Activated CD4-positive, alpha-beta T cell treated with anti-CD3 and anti-CD28 coated beads for 36 hours (primary cell): ENCODE data around the gene MAD1L1. TPM values are rescaled to one million over a fixed set of nuclear protein-coding genes. Genes with fewer than 3 reads are reported as not detected.
A peak's percentile ranks its signal among the peaks of the same experiment; 100 is the strongest.

ENCODE experiments used
- ATAC-seq: fragments of 200-7000 bp; cut with Tn5 transposase; one replicate; pipeline ENCODE4 v1.10.0; 2021; ENCODE audit warnings: mild to moderate bottlenecking, moderate library complexity
- CTCF ChIA-PET: fragments of 350-600 bp; sonication (Branson Sonifier 250); formaldehyde crosslinking; loops from one replicate; lab custom pipeline; 2021; ENCODE audit warnings: antibody characterized with exemption; lab: Charles Lee
- POLR2A ChIA-PET: fragments of 350-600 bp; sonication (Branson Sonifier 250); formaldehyde crosslinking; loops from one replicate; lab custom pipeline; 2021; ENCODE audit warnings: antibody characterized with exemption, inconsistent platforms; lab: Charles Lee
- DNase-seq: peaks from one replicate; pipeline ENCODE4 v3.0.0-alpha.2; 2020
- H3K27ac Mint-ChIP-seq: one replicate; pipeline ENCODE4 v1.8.0; 2021; ENCODE audit warnings: mixed read lengths
- H3K27me3 Mint-ChIP-seq: one replicate; pipeline ENCODE4 v1.8.0; 2021; ENCODE audit warnings: mixed read lengths
- H3K36me3 Mint-ChIP-seq: one replicate; pipeline ENCODE4 v1.8.0; 2021; ENCODE audit warnings: low read depth, mixed read lengths
- H3K4me1 Mint-ChIP-seq: one replicate; pipeline ENCODE4 v1.8.0; 2021; ENCODE audit warnings: mixed read lengths
- H3K4me3 Mint-ChIP-seq: one replicate; pipeline ENCODE4 v1.8.0; 2021; ENCODE audit warnings: mild to moderate bottlenecking, moderate library complexity, mixed read lengths
- H3K9me3 Mint-ChIP-seq: one replicate; pipeline ENCODE4 v1.8.0; 2021; ENCODE audit warnings: low read depth, mixed read lengths
- intact Hi-C, 2 experiments: fragments of 100-400 bp; cut with DNase I in 1 of 2; cut with micrococcal nuclease in 1 of 2; formaldehyde crosslinking; loops; one replicate each; pipeline versions ENCODE4 v1.14.2 to v1.15.1; 2022 to 2024; cut with DNase I, micrococcal nuclease
- total RNA-seq, 2 experiments: library from RNA; stranded (reverse); gene quantifications; one replicate each; pipeline ENCODE4 v1.2.3, GENCODE V29; 2021

MAD1L1 gene
- total RNA-seq, 2 experiments from 2014 or later, result 50.2 to 61.7 TPM

GRCh38 chr7:2019461-2019710 is 213.4 kb downstream of the MAD1L1 start:
- Mint-ChIP-seq H3K36me3 (peaks cover 4% of the 10 kb centered on the region), H3K27ac (peak overlapping the region; percentile 31), H3K4me3 (no peak overlapping the region), H3K9me3 (peaks cover 4% of the 10 kb centered on the region), H3K27me3 (no peaks in the 10 kb centered on the region), H3K4me1 (peaks cover 25% of the 10 kb centered on the region)
- ATAC-seq (no peak), DNase-seq (no peak)
- CTCF ChIA-PET, result no interaction called here
- POLR2A ChIA-PET, result no interaction called here
- intact Hi-C loops, result loop anchor here in 1 of 2 experiments (1.0 to 2.0 kb wide), 4 partner anchors 18 to 383 kb away; partner anchors contain the start of genes CHST12 and SNX8

DNA sequence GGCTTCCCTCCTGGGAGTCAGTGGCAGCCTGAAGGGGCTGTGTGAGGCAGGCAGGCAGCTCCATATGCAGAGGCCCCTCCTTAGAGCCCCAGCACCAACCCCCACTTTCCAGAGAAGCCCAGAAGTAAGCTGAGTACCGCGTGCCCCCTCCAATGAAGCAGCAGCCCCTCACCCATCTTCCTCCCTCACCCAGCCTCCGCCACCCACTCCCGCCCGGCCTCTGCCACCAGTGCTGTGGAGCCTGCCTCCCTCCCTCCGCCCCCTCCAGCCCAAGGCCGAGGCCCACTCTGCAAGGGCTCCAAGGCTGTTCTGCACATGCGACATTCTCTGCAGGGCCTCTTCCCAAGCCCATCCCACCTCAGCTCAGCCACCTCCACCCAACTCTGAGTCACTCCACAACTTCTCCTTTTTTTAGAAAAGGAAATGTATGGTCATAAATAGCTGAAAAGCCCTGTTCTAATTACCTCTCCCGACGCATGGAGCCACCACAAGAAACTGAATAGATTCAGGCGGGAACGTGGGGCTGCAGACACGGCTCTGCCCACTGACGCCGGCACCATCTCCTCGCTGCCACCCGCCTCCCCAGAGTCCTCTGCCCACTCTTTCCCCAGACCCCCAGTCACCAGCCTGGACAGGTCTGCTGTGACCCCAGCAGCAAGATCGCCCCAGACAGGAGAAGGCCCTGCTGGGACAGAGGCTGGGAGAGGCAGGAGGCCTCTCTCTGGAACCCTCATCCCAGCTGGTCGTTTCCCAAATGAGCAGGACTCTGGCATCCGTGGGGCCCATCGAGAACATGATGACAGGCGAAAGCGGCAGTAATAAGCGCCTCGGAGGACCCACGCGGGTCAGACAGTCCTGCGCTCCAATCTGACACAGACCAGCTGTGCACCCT is 213.9 kb downstream of the MAD1L1 start:
- ATAC-seq, result no peak
- ChIA-PET CTCF (no interaction called here), POLR2A (no interaction called here)
- no peaks in the 10 kb centered on the region for H3K27me3 Mint-ChIP-seq
- peak; percentile 23 for DNase-seq
- peaks cover 25% of the 10 kb centered on the region for H3K4me1 Mint-ChIP-seq
- H3K9me3 Mint-ChIP-seq, result no peaks in the 10 kb centered on the region
- peak overlapping the region; percentile 31 for H3K27ac Mint-ChIP-seq
- H3K4me3 Mint-ChIP-seq, result no peak overlapping the region
- intact Hi-C loops, result loop anchor here in 1 of 2 experiments (1.0 to 2.0 kb wide), 4 partner anchors 18 to 384 kb away; partner anchors contain the start of genes CHST12 and SNX8
- H3K36me3 Mint-ChIP-seq, result peaks cover 1% of the 10 kb centered on the region

DNA sequence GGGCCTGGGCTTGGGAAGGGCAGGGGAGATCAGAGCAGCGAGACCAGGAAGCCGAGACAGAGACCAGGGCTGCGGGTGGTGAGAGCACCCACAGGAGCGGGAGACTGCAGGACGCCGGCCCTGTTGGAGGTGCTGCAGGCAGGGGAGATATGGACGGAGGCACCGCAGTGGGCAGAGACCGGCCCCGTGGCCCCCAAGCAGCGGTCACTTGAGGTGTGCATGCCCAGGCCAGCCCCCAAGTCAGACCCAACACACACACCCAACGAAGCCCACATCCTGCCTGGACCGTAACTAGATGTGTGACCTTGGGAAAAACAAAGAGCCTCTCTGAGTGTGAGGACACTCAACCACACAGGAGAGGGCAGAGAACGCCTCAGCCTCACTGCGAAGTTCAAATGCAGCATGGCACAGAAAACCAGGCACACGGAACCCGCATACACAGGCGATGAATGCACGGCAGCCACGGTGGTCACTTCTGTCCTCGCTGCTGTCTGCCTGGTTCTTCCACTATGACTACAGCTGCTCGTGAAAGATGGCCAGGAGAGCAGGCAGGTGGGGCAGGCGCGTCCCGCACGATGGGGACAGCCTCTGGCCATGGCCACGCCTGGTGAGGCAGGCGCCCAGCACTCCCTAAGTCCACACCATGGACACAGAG is 214.7 kb downstream of the MAD1L1 start:
- CTCF ChIA-PET, result no interaction called here
- no peak overlapping the region for H3K27ac Mint-ChIP-seq
- POLR2A ChIA-PET, result no interaction called here
- H3K4me1 Mint-ChIP-seq, result peaks cover 25% of the 10 kb centered on the region
- no peaks in the 10 kb centered on the region for H3K9me3 Mint-ChIP-seq
- no peak for ATAC-seq
- H3K4me3 Mint-ChIP-seq, result no peak overlapping the region
- peaks cover 1% of the 10 kb centered on the region for H3K36me3 Mint-ChIP-seq
- DNase-seq, result no peak
- intact Hi-C loops, result loop anchor here in 1 of 2 experiments (2.0 kb wide), 1 partner anchor 385 kb away; the partner anchor contains the start of gene CHST12
- no peaks in the 10 kb centered on the region for H3K27me3 Mint-ChIP-seq

- peaks cover 25% of the 10 kb centered on the region for H3K4me1 Mint-ChIP-seq
- ChIA-PET CTCF (no interaction called here), POLR2A (no interaction called here)
- DNase-seq (no peak), ATAC-seq (no peak)
- no peak overlapping the region for H3K4me3 Mint-ChIP-seq
- H3K9me3 Mint-ChIP-seq, result no peaks in the 10 kb centered on the region
- no peak overlapping the region for H3K27ac Mint-ChIP-seq
- intact Hi-C loops, result no loop called here
- H3K36me3 Mint-ChIP-seq, result peaks cover 1% of the 10 kb centered on the region
- H3K27me3 Mint-ChIP-seq, result no peaks in the 10 kb centered on the region
Observed at GRCh38 chr7:2017481-2017891, 215.3 kb downstream of the MAD1L1 start.

DNA sequence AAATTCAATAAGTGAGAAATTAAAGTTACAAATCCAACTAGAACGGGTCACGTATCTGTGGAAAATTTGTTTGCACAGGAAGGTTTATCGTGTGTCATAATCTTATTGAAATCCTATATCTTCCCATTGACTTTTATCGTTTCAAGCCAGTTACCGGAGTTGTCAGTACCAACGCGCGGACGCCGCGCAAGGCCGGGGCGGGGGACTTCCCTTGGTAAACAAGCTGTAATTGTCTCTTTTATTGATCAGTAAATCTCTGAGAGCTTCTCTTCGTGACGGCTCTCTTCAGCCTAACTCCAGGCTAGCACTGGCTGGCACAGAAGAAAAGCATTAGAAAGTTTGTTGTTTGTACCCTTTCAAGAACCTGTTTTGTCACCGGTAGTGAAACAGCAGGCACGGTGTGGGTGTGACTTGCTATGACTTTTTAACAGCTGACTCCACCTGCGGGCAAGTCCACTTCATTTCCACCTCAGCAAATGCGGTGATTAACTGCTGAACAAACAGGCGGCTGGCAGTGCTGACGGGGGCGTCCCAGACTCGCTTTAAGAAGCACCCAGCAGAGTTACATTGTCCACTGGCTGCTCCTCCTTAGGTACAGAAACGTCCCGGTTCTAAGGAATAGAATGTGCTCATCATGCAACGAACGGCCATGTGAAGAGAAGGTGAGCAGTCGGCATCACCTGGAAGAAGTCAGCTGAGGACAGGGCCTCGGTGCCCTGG is 215.8 kb downstream of the MAD1L1 start:
- DNase-seq (peak; percentile 34), ATAC-seq (no peak)
- H3K27ac Mint-ChIP-seq, result no peak overlapping the region
- H3K27me3 Mint-ChIP-seq, result no peaks in the 10 kb centered on the region
- H3K36me3 Mint-ChIP-seq, result peaks cover 1% of the 10 kb centered on the region
- no peaks in the 10 kb centered on the region for H3K9me3 Mint-ChIP-seq
- ChIA-PET POLR2A (no interaction called here), CTCF (no interaction called here)
- H3K4me1 Mint-ChIP-seq, result peaks cover 25% of the 10 kb centered on the region
- intact Hi-C loops, result no loop called here
- no peak overlapping the region for H3K4me3 Mint-ChIP-seq

DNA sequence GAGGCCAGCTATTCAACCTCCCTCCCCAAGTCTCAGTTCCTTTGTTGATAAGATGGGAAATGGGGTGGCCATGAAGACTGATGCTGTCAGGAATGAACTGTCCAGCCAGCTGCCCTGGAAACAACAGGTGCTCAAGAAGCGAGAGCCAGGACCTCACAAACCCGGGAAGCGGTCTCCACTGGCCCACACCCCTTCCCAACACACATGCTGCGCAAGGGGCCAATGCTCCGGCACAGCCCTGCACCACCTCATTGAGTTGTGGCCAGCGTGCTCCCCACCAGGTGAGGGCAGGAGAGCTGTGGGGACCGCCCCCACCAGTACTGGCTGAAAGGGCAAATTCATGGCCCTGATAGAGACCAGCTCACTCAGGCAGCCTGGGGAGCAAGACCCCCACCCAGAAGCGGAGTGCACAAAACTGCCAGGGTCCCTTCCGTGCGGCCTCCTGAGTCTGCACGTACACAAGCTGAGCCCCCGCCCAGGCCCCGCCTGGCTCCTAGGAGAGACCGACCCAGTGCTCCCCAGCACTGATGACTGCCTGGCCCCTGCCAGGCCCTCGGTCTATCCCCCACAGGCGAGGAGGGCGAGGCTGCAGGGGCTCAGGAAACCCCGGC is 216.6 kb downstream of the MAD1L1 start:
- H3K4me1 Mint-ChIP-seq, result peaks cover 25% of the 10 kb centered on the region
- ChIA-PET POLR2A (no interaction called here), CTCF (no interaction called here)
- H3K9me3 Mint-ChIP-seq, result no peaks in the 10 kb centered on the region
- H3K4me3 Mint-ChIP-seq, result no peak overlapping the region
- ATAC-seq (no peak), DNase-seq (no peak)
- intact Hi-C loops, result no loop called here
- no peaks in the 10 kb centered on the region for H3K27me3 Mint-ChIP-seq
- no peak overlapping the region for H3K27ac Mint-ChIP-seq
- peaks cover 1% of the 10 kb centered on the region for H3K36me3 Mint-ChIP-seq

DNA sequence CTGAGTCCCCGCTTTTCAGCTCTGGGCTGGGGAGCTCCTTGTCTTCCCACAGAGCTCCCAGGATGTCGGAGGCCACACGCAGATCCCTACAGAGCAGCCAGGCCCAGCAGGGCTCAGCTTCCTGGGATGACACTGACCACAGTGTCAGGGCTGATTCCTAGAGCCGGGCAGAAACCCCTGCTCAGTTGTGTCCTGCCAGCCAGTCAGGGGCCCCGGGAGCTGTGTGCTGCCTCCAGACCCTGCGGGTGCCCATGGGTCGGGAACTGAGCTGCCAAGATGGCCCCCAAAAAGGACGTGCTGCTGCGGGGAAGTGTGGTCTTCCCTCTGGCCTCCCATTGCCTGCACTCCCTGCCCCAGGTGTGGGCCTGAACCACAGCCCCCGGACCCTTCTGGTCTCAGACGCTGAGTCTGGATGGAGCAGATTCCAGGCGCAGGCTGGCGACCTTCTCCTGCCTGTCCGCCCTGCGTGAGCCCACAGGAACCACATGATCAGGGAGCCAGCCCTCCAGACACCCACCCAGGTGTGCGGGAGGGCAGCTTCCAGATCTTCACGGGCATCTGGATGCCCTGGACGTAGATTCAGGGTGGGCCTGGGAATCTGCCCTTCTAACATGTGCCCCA is 217.4 kb downstream of the MAD1L1 start:
- intact Hi-C loops, result no loop called here
- no peaks in the 10 kb centered on the region for H3K36me3 Mint-ChIP-seq
- CTCF ChIA-PET, result interaction anchor here (0.6 kb wide), 1 partner anchor 531 kb away, joined by 3 read pairs; no protein-coding TSS in a partner anchor
- ATAC-seq, result no peak
- H3K27me3 Mint-ChIP-seq, result no peaks in the 10 kb centered on the region
- no peak overlapping the region for H3K4me3 Mint-ChIP-seq
- H3K27ac Mint-ChIP-seq, result no peak overlapping the region
- no peak for DNase-seq
- no peaks in the 10 kb centered on the region for H3K9me3 Mint-ChIP-seq
- H3K4me1 Mint-ChIP-seq, result peaks cover 18% of the 10 kb centered on the region
- POLR2A ChIA-PET, result no interaction called here

DNA sequence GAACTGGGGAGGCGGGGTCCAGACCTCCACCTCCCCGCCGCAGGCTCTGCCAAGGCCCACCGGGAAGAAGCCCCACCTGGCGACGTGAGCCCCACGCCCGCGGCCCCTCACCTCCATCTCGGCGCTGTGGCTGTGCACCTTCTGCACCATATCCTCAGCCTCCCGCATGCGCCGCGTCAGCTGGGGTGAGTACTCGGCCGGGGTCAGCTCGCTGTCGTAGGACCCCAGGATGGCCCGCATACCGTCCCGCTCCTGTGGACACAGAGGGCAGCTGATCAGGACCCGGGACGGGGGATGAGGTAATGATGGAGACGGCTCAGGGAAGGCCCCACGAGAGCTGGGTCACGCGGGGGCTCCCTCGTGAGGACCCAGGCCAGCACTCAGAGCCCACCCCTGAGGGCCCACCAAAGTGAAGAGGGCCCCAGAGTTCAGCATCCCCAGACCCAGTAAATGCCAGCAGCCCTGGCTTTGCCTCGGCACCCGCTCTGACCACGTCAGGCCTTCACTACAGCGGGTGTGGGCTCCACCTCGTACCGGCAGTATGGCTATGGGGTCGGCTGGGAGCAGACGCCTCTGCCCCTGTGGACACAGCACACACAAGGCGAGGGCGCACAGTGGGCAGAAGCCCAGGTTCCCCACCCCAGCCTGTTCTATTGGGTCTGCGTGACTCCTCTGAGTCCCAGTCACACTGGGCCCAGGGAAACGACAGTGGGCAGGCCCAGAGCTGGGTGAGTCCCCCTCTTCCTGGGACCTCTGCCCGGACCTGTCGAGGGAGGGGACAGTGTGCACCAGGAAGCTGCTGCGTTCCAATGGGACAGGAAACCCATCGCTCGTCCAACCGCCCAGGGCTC is 218.1 kb downstream of the MAD1L1 start:
- ChIA-PET POLR2A (no interaction called here), CTCF (interaction anchor here (0.5 to 0.6 kb wide), 2 partner anchors 53 to 532 kb away, joined by 3 read pairs; no protein-coding TSS in a partner anchor)
- H3K27ac Mint-ChIP-seq, result no peak overlapping the region
- DNase-seq (no peak), ATAC-seq (no peak)
- no peak overlapping the region for H3K4me3 Mint-ChIP-seq
- H3K27me3 Mint-ChIP-seq, result no peaks in the 10 kb centered on the region
- no peaks in the 10 kb centered on the region for H3K36me3 Mint-ChIP-seq
- intact Hi-C loops, result no loop called here
- H3K4me1 Mint-ChIP-seq, result peaks cover 11% of the 10 kb centered on the region
- H3K9me3 Mint-ChIP-seq, result no peaks in the 10 kb centered on the region

GRCh38 chr7:2013381-2014311 is 219.1 kb downstream of the MAD1L1 start:
- ATAC-seq (no peak), DNase-seq (no peak)
- no peak overlapping the region for H3K27ac Mint-ChIP-seq
- no peaks in the 10 kb centered on the region for H3K9me3 Mint-ChIP-seq
- intact Hi-C loops, result no loop called here
- POLR2A ChIA-PET, result no interaction called here
- peaks cover 3% of the 10 kb centered on the region for H3K4me1 Mint-ChIP-seq
- CTCF ChIA-PET, result no interaction called here
- no peaks in the 10 kb centered on the region for H3K36me3 Mint-ChIP-seq
- no peaks in the 10 kb centered on the region for H3K27me3 Mint-ChIP-seq
- H3K4me3 Mint-ChIP-seq, result no peak overlapping the region

GRCh38 chr7:2012981-2013380 is 219.8 kb downstream of the MAD1L1 start:
- intact Hi-C loops, result no loop called here
- CTCF ChIA-PET, result no interaction called here
- no peaks in the 10 kb centered on the region for H3K27me3 Mint-ChIP-seq
- H3K4me1 Mint-ChIP-seq, result peaks cover 3% of the 10 kb centered on the region
- no peak overlapping the region for H3K4me3 Mint-ChIP-seq
- H3K9me3 Mint-ChIP-seq, result no peaks in the 10 kb centered on the region
- ATAC-seq, result no peak
- H3K36me3 Mint-ChIP-seq, result no peaks in the 10 kb centered on the region
- POLR2A ChIA-PET, result no interaction called here
- H3K27ac Mint-ChIP-seq, result no peak overlapping the region
- no peak for DNase-seq
